ENCODE results near the gene RGP1.
A peak's percentile ranks its signal among the peaks of the same experiment; 100 is the strongest.

RGP1 gene

GRCh38 chr9:35776018-35776417, 26.9 kb downstream of the RGP1 start:
- DNase-seq = no peak

- DNase-seq = no peak
Observed at GRCh38 chr9:35778496-35778895, 29.4 kb downstream of the RGP1 start.

GRCh38 chr9:35781066-35781465, 32.0 kb downstream of the RGP1 start:
- no peak for DNase-seq

GRCh38 chr9:35783418-35783817, 34.3 kb downstream of the RGP1 start:
- DNase-seq = no peak

- DNase-seq = no peak
Observed at GRCh38 chr9:35789541-35789940, 40.5 kb downstream of the RGP1 start.

GRCh38 chr9:35790025-35790384, 40.9 kb downstream of the RGP1 start:
- DNase-seq = no peak

GRCh38 chr9:35790385-35791296, 41.6 kb downstream of the RGP1 start:
- peak; percentile 71 to 82 (median 80) for DNase-seq

GRCh38 chr9:35791297-35791921, 42.3 kb downstream of the RGP1 start, which contains the start of gene NPR2:
Gene NPR2, plus strand, starts transcription at chr9:35791591. Its CDS starts 818 bp downstream, at chr9:35792409.
- peak in 2 of 3 donors; percentile 39 to 53 for DNase-seq

GRCh38 chr9:35792024-35792813, 43.1 kb downstream of the RGP1 start:
- DNase-seq = no peak

GRCh38 chr9:35792826-35793225, 43.7 kb downstream of the RGP1 start:
- no peak for DNase-seq

- DNase-seq = no peak
Observed at GRCh38 chr9:35793461-35793860, 44.4 kb downstream of the RGP1 start.

- no peak for DNase-seq
Observed at GRCh38 chr9:35795695-35796094, 46.6 kb downstream of the RGP1 start.

- DNase-seq = no peak
Observed at GRCh38 chr9:35797311-35798109, 48.4 kb downstream of the RGP1 start.

- DNase-seq = peak; percentile 26 to 38 (median 35)
Observed at GRCh38 chr9:35798658-35799374, 49.7 kb downstream of the RGP1 start.

- DNase-seq = no peak
Observed at GRCh38 chr9:35800530-35800929, 51.4 kb downstream of the RGP1 start.

- no peak for DNase-seq
Observed at GRCh38 chr9:35801328-35802128, 52.4 kb downstream of the RGP1 start.

GRCh38 chr9:35806101-35806500, 57.0 kb downstream of the RGP1 start:
- no peak for DNase-seq

All from suppressor macrophage treated with lipopolysaccharide for 1 hour (primary cell).